Activated T-cell treated with anti-CD3 and anti-CD28 coated beads for 4 hours (primary cell): ENCODE results near the gene GAPDH.
"Not testable (repeated sequence)": the region's sequence is repeated elsewhere in the genome, so short reads cannot be mapped to it uniquely, and the experiment has no call there.

Experiments
- DNase-seq: peaks from one replicate; pipeline ENCODE4 v3.0.0-alpha.2; 2020

Gene GAPDH

GRCh38 chr12:6569312-6569711, 35.0 kb downstream of the GAPDH start:
- DNase-seq: no peak

GRCh38 chr12:6569786-6570185, 35.5 kb downstream of the GAPDH start:
- no peak for DNase-seq

- DNase-seq: no peak
Measured at GRCh38 chr12:6570264-6570887, 36.1 kb downstream of the GAPDH start.

GRCh38 chr12:6573001-6573400, 38.7 kb downstream of the GAPDH start:
- no peak for DNase-seq

GRCh38 chr12:6574576-6575295, 40.4 kb downstream of the GAPDH start:
- no peak for DNase-seq

GRCh38 chr12:6575648-6576047, 41.3 kb downstream of the GAPDH start:
- DNase-seq: no peak

GRCh38 chr12:6582196-6582595, 47.9 kb downstream of the GAPDH start:
- DNase-seq: no peak

GRCh38 chr12:6582959-6583358, 48.6 kb downstream of the GAPDH start:
- no peak for DNase-seq

GRCh38 chr12:6584293-6584692, 50.0 kb downstream of the GAPDH start:
- DNase-seq: no peak

- not testable (repeated sequence) for DNase-seq
Measured at GRCh38 chr12:6586569-6586968, 52.3 kb downstream of the GAPDH start.
